Activated CD4-positive, alpha-beta T cell treated with anti-CD3 and anti-CD28 coated beads for 36 hours (primary cell): ENCODE measurements around the gene COL23A1. TPM values are rescaled to one million over a fixed set of nuclear protein-coding genes. Genes with fewer than 3 reads are reported as not detected.

ENCODE experiments used
- ATAC-seq: fragments of 200-7000 bp; cut with Tn5 transposase; one replicate; pipeline ENCODE4 v1.10.0; 2021; ENCODE audit warnings: mild to moderate bottlenecking, moderate library complexity
- CTCF ChIA-PET: fragments of 350-600 bp; sonication (Branson Sonifier 250); formaldehyde crosslinking; loops from one replicate; lab custom pipeline; 2021; ENCODE audit warnings: antibody characterized with exemption; lab: Charles Lee
- POLR2A ChIA-PET: fragments of 350-600 bp; sonication (Branson Sonifier 250); formaldehyde crosslinking; loops from one replicate; lab custom pipeline; 2021; ENCODE audit warnings: antibody characterized with exemption, inconsistent platforms; lab: Charles Lee
- DNase-seq: peaks from one replicate; pipeline ENCODE4 v3.0.0-alpha.2; 2020
- H3K27ac Mint-ChIP-seq: one replicate; pipeline ENCODE4 v1.8.0; 2021; ENCODE audit warnings: mixed read lengths
- H3K27me3 Mint-ChIP-seq: one replicate; pipeline ENCODE4 v1.8.0; 2021; ENCODE audit warnings: mixed read lengths
- H3K36me3 Mint-ChIP-seq: one replicate; pipeline ENCODE4 v1.8.0; 2021; ENCODE audit warnings: low read depth, mixed read lengths
- H3K4me1 Mint-ChIP-seq: one replicate; pipeline ENCODE4 v1.8.0; 2021; ENCODE audit warnings: mixed read lengths
- H3K4me3 Mint-ChIP-seq: one replicate; pipeline ENCODE4 v1.8.0; 2021; ENCODE audit warnings: mild to moderate bottlenecking, moderate library complexity, mixed read lengths
- H3K9me3 Mint-ChIP-seq: one replicate; pipeline ENCODE4 v1.8.0; 2021; ENCODE audit warnings: low read depth, mixed read lengths
- intact Hi-C, 2 experiments: fragments of 100-400 bp; cut with DNase I in 1 of 2; cut with micrococcal nuclease in 1 of 2; formaldehyde crosslinking; loops; one replicate each; pipeline versions ENCODE4 v1.14.2 to v1.15.1; 2022 to 2024; cut with DNase I, micrococcal nuclease
- total RNA-seq, 2 experiments: library from RNA; stranded (reverse); gene quantifications; one replicate each; pipeline ENCODE4 v1.2.3, GENCODE V29; 2021

The COL23A1 gene
- total RNA-seq, 2 experiments from 2014 or later, result not detected

GRCh38 chr5:178236126-178236525 is 354.1 kb downstream of the COL23A1 start:
- DNase-seq (no peak), ATAC-seq (no peak)
- Mint-ChIP-seq H3K4me1 (peaks cover 52% of the 10 kb centered on the region), H3K27me3 (no peaks in the 10 kb centered on the region), H3K4me3 (no peak overlapping the region), H3K27ac (no peak overlapping the region), H3K36me3 (peaks cover 8% of the 10 kb centered on the region), H3K9me3 (no peaks in the 10 kb centered on the region)
- intact Hi-C loops, result loop anchor here in 1 of 2 experiments (10.0 kb wide), 1 partner anchor 909 kb away; no protein-coding TSS in a partner anchor
- ChIA-PET CTCF (interaction anchor here (1.0 kb wide), 1 partner anchor 44 kb away, joined by 6 read pairs; no protein-coding TSS in a partner anchor), POLR2A (interaction anchor here (0.8 kb wide), 1 partner anchor 1142 kb away, joined by 7 read pairs; no protein-coding TSS in a partner anchor)

GRCh38 chr5:178235588-178235974 is 354.6 kb downstream of the COL23A1 start:
- intact Hi-C loops, result loop anchor here (1.0 to 10.0 kb wide), 3 partner anchors 316 to 909 kb away; partner anchors contain the start of gene COL23A1 (in 1 of the 2)
- ATAC-seq (no peak), DNase-seq (no peak)
- Mint-ChIP-seq H3K9me3 (no peaks in the 10 kb centered on the region), H3K27ac (no peak overlapping the region), H3K4me1 (peaks cover 52% of the 10 kb centered on the region), H3K27me3 (no peaks in the 10 kb centered on the region), H3K36me3 (peaks cover 14% of the 10 kb centered on the region), H3K4me3 (no peak overlapping the region)
- CTCF ChIA-PET, result interaction anchor here (0.7 to 1.2 kb wide), 4 partner anchors 8 to 34 kb away, joined by 3 to 4 read pairs (median 3); no protein-coding TSS in a partner anchor
- POLR2A ChIA-PET, result interaction anchor here (1.4 kb wide), 1 partner anchor 20 kb away, joined by 5 read pairs; no protein-coding TSS in a partner anchor

GRCh38 chr5:178234750-178235587 is 355.2 kb downstream of the COL23A1 start:
- CTCF ChIA-PET, result interaction anchor here (0.6 to 1.2 kb wide), 10 partner anchors 9 to 629 kb away, joined by 3 to 4 read pairs (median 3); no protein-coding TSS in a partner anchor
- DNase-seq (peak; percentile 89), ATAC-seq (peak; percentile 38)
- Mint-ChIP-seq H3K4me3 (no peak overlapping the region), H3K27ac (no peak overlapping the region), H3K27me3 (no peaks in the 10 kb centered on the region), H3K9me3 (no peaks in the 10 kb centered on the region), H3K4me1 (peaks cover 56% of the 10 kb centered on the region), H3K36me3 (peaks cover 18% of the 10 kb centered on the region)
- POLR2A ChIA-PET, result interaction anchor here (0.8 to 1.4 kb wide), 2 partner anchors 13 to 19 kb away, joined by 4 to 5 read pairs; no protein-coding TSS in a partner anchor
- intact Hi-C loops, result loop anchor here (1.0 to 10.0 kb wide), 3 partner anchors 316 to 910 kb away; partner anchors contain the start of gene COL23A1 (in 1 of the 2)

- CTCF ChIA-PET, result interaction anchor here (0.8 to 1.2 kb wide), 7 partner anchors 12 to 629 kb away, joined by 3 to 4 read pairs (median 3); no protein-coding TSS in a partner anchor
- intact Hi-C loops, result loop anchor here in 1 of 2 experiments (10.0 kb wide), 1 partner anchor 911 kb away; no protein-coding TSS in a partner anchor
- no peak overlapping the region for H3K4me3 Mint-ChIP-seq
- DNase-seq (no peak), ATAC-seq (no peak)
- no peak overlapping the region for H3K27ac Mint-ChIP-seq
- H3K9me3 Mint-ChIP-seq, result no peaks in the 10 kb centered on the region
- H3K4me1 Mint-ChIP-seq, result peaks cover 58% of the 10 kb centered on the region
- POLR2A ChIA-PET, result interaction anchor here (0.8 to 1.4 kb wide), 2 partner anchors 13 to 18 kb away, joined by 4 to 5 read pairs; no protein-coding TSS in a partner anchor
- H3K27me3 Mint-ChIP-seq, result no peaks in the 10 kb centered on the region
- peaks cover 25% of the 10 kb centered on the region for H3K36me3 Mint-ChIP-seq
Observed at GRCh38 chr5:178234121-178234749, 356.0 kb downstream of the COL23A1 start.

GRCh38 chr5:178232920-178233429 is 357.2 kb downstream of the COL23A1 start:
- intact Hi-C loops, result loop anchor here in 1 of 2 experiments (1.0 to 10.0 kb wide), 6 partner anchors 29 to 912 kb away; partner anchors contain the start of genes CLK4, HNRNPAB, NHP2 and ZNF354A
- Mint-ChIP-seq H3K4me3 (peak overlapping the region; percentile 80), H3K36me3 (peaks cover 33% of the 10 kb centered on the region), H3K27me3 (no peaks in the 10 kb centered on the region), H3K27ac (peak overlapping the region; percentile 80), H3K9me3 (no peaks in the 10 kb centered on the region), H3K4me1 (peaks cover 56% of the 10 kb centered on the region)
- POLR2A ChIA-PET, result interaction anchor here (1.5 kb wide), 1 partner anchor 28 kb away, joined by 6 read pairs; the partner anchor contains the start of gene HNRNPAB
- CTCF ChIA-PET, result interaction anchor here (0.7 kb wide), 1 partner anchor 48 kb away, joined by 3 read pairs; no protein-coding TSS in a partner anchor
- ATAC-seq (no peak), DNase-seq (no peak)

GRCh38 chr5:178232124-178232919 is 357.9 kb downstream of the COL23A1 start, which contains the start of gene PHYKPL:
TSS of gene PHYKPL (minus strand) at chr5:178232802. CDS start at chr5:178232550, 252 bp downstream.
- ATAC-seq (peak; percentile 70), DNase-seq (peak; percentile 81)
- H3K4me1 Mint-ChIP-seq, result peaks cover 56% of the 10 kb centered on the region
- H3K9me3 Mint-ChIP-seq, result no peaks in the 10 kb centered on the region
- CTCF ChIA-PET, result interaction anchor here (0.6 to 0.7 kb wide), 2 partner anchors 48 to 169 kb away, joined by 3 read pairs; no protein-coding TSS in a partner anchor
- intact Hi-C loops, result loop anchor here in 1 of 2 experiments (1.0 to 10.0 kb wide), 6 partner anchors 28 to 912 kb away; partner anchors contain the start of genes CLK4, HNRNPAB, NHP2 and ZNF354A
- peak within 1 kb of the TSS; percentile 84 for H3K27ac Mint-ChIP-seq
- POLR2A ChIA-PET, result interaction anchor here (0.9 to 1.5 kb wide), 2 partner anchors 17 to 28 kb away, joined by 5 to 6 read pairs; partner anchors contain the start of gene HNRNPAB
- peak within 1 kb of the TSS; percentile 80 for H3K4me3 Mint-ChIP-seq
- H3K27me3 Mint-ChIP-seq, result no peaks in the 10 kb centered on the region
- H3K36me3 Mint-ChIP-seq, result peaks cover 40% of the 10 kb centered on the region

GRCh38 chr5:178231539-178232123 is 358.6 kb downstream of the COL23A1 start:
- H3K36me3 Mint-ChIP-seq, result peaks cover 45% of the 10 kb centered on the region
- peaks cover 56% of the 10 kb centered on the region for H3K4me1 Mint-ChIP-seq
- ATAC-seq (peak; percentile 2), DNase-seq (no peak)
- no peaks in the 10 kb centered on the region for H3K27me3 Mint-ChIP-seq
- peak overlapping the region; percentile 80 for H3K4me3 Mint-ChIP-seq
- ChIA-PET CTCF (interaction anchor here (0.6 kb wide), 2 partner anchors 36 to 168 kb away, joined by 3 read pairs; no protein-coding TSS in a partner anchor), POLR2A (interaction anchor here (0.9 to 1.6 kb wide), 2 partner anchors 16 to 18 kb away, joined by 5 to 6 read pairs; no protein-coding TSS in a partner anchor)
- intact Hi-C loops, result loop anchor here in 1 of 2 experiments (1.0 to 10.0 kb wide), 6 partner anchors 27 to 913 kb away; partner anchors contain the start of genes CLK4, HNRNPAB, NHP2 and ZNF354A
- peak overlapping the region; percentile 84 for H3K27ac Mint-ChIP-seq
- H3K9me3 Mint-ChIP-seq, result no peaks in the 10 kb centered on the region

- peak overlapping the region; percentile 80 for H3K4me3 Mint-ChIP-seq
- no peaks in the 10 kb centered on the region for H3K27me3 Mint-ChIP-seq
- intact Hi-C loops, result loop anchor here in 1 of 2 experiments (10.0 kb wide), 1 partner anchor 914 kb away; no protein-coding TSS in a partner anchor
- peaks cover 48% of the 10 kb centered on the region for H3K36me3 Mint-ChIP-seq
- H3K4me1 Mint-ChIP-seq, result peaks cover 55% of the 10 kb centered on the region
- H3K27ac Mint-ChIP-seq, result peak overlapping the region; percentile 84
- ChIA-PET POLR2A (interaction anchor here (0.6 to 1.6 kb wide), 4 partner anchors 17 to 564 kb away, joined by 3 to 6 read pairs (median 3); no protein-coding TSS in a partner anchor), CTCF (interaction anchor here (0.6 to 0.7 kb wide), 2 partner anchors 14 to 37 kb away, joined by 3 read pairs; no protein-coding TSS in a partner anchor)
- DNase-seq, result no peak
- no peak for ATAC-seq
- H3K9me3 Mint-ChIP-seq, result no peaks in the 10 kb centered on the region
Observed at GRCh38 chr5:178230879-178231538, 359.2 kb downstream of the COL23A1 start.

- peak overlapping the region; percentile 80 for H3K4me3 Mint-ChIP-seq
- ChIA-PET CTCF (interaction anchor here (0.6 kb wide), 1 partner anchor 352 kb away, joined by 3 read pairs; no protein-coding TSS in a partner anchor), POLR2A (no interaction called here)
- DNase-seq (no peak), ATAC-seq (no peak)
- peaks cover 51% of the 10 kb centered on the region for H3K4me1 Mint-ChIP-seq
- H3K9me3 Mint-ChIP-seq, result no peaks in the 10 kb centered on the region
- peaks cover 53% of the 10 kb centered on the region for H3K36me3 Mint-ChIP-seq
- intact Hi-C loops, result loop anchor here in 1 of 2 experiments (10.0 kb wide), 1 partner anchor 915 kb away; no protein-coding TSS in a partner anchor
- peak overlapping the region; percentile 65 for H3K27ac Mint-ChIP-seq
- no peaks in the 10 kb centered on the region for H3K27me3 Mint-ChIP-seq
Observed at GRCh38 chr5:178229861-178230260, 360.3 kb downstream of the COL23A1 start.
